NCI-H1092 treated with DMSO at 0.1 percent for 48 hours (cell line): ENCODE measurements around the gene TLCD2.
A peak's percentile ranks its signal among the peaks of the same experiment; 100 is the strongest.
"Not testable (repeated sequence)": the region's sequence is repeated elsewhere in the genome, so short reads cannot be mapped to it uniquely, and the experiment has no call there.

Source experiments
- DNase-seq: peaks from one replicate; lab custom pipeline; 2025; lab: John Stamatoyannopoulos, UW

TLCD2 gene

DNA sequence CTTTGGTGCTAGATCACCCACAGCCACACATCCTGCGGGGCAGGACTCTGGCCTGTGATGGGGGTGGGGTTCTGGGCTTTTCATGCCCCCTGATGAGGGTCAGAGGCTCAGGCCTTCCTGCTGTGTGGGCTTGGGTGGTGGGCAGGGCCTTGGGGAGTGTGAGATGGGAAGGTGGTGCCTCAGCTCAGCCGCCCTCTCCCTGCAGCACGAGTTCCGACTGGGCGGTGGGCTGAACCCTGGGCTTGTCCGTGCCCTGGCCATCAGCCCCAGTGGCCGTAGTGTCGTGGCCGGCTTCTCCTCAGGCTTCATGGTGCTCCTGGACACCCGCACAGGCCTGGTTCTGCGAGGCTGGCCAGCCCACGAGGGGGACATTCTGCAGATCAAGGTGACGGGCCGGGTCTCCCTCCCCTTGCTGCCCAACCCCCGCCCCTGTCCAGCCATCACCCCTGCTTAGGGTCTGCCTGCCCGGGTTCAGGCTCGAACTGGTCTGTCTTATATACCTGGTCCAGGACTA lies 25.7 kb upstream of the TLCD2 start:
- DNase-seq = no peak

DNA sequence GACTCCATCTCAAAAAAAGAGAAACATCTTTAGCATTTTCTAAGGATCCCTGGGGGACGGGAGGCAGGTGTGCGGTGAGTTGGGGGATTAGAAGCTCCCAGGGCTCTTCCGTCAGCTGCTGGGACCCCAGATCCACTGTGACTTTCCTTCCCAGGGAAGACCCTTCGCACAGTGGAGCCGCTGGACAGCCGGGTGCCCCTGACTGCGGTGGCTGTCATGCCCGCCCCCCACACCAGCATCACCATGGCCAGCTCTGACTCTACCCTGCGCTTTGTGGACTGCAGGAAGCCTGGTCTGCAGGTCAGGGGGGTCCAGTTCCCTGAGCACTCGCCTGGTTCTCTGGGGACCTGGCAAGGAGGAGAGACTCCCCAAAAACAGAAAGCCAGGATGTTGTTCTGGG lies 25.2 kb upstream of the TLCD2 start:
- DNase-seq = no peak

DNA sequence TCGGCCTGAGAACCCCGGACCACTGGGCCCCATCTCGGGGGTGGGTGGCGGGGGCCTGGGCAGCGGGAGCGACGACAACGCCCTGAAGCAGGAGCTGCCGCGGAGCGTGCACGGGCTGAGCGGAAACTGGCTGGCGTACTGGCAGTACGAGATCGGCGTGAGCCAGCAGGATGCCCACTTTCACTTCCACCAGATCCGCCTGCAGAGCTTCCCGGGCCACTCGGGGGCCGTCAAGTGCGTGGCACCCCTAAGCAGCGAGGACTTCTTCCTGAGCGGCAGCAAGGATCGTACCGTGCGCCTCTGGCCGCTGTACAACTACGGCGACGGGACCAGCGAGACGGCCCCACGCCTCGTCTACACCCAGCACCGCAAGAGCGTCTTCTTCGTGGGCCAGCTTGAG lies 23.6 kb upstream of the TLCD2 start:
- no peak for DNase-seq

DNA sequence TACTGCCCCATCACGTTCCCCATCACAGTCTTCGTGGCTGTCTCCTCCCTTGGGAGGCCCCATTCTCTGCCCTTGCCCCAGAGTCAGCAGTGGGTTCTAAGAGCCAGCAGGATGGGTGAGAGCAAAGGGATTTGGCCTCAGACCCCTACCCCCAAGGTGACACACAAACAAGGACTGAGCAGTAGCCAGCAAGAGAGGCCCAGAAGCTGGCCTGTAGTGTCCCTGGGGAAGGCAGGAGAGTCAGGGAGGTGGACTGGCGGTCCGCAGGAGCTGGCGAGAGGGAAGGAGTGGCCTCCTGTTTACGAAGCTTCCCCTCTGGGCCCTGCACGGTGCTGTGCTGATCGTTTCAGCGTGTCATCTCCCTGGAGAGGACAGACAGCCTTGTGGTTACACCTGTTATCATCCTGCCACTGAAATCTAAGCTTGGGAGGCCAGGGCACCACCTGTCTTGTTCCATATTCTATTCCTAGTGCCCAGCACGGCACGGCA lies 22.7 kb upstream of the TLCD2 start:
- DNase-seq = no peak

DNA sequence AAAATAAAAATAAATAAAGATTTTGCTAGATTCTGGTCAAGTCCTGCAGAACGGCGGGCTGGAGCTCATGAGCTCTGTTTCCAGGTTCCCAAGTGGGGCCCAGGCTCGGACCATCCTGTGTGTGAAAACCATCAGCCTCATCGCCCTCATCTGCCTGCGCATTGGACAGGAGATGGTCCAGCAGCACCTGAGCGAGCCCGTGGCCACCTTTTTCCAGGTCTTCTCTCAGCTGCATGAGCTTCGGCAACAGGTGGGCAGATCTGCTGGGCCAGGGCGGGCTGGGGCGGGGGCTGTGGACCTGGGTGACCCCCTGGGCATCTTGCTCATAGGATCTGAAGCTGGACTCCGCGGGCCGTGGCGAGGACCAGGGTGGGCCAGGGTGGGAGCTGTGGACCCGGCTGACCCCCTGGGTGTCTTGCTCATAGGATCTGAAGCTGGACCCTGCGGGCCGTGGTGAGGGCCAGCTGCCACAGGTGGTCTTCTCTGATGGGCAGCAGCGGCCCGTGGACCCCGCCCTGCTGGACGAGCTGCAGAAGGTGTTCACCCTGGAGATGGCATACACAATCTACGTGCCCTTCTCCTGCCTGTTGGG lies 22.2 kb upstream of the TLCD2 start:
- DNase-seq = no peak

DNA sequence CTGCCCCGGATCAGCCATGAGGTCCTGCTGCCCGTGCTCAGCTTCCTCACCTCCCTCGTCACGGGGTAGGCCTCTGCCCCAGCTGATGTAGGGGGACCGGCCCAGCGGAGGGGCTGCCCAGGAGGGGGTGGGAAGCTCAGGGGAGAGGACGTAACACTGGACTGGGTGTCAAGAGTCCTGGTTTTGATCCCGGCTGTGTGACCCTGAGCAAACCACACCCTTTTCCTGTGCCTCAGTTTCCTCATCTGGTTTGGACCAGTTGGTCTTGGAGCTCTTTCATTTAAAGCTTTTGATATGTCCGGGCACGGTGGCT lies 21.0 kb upstream of the TLCD2 start:
- DNase-seq = no peak

DNA sequence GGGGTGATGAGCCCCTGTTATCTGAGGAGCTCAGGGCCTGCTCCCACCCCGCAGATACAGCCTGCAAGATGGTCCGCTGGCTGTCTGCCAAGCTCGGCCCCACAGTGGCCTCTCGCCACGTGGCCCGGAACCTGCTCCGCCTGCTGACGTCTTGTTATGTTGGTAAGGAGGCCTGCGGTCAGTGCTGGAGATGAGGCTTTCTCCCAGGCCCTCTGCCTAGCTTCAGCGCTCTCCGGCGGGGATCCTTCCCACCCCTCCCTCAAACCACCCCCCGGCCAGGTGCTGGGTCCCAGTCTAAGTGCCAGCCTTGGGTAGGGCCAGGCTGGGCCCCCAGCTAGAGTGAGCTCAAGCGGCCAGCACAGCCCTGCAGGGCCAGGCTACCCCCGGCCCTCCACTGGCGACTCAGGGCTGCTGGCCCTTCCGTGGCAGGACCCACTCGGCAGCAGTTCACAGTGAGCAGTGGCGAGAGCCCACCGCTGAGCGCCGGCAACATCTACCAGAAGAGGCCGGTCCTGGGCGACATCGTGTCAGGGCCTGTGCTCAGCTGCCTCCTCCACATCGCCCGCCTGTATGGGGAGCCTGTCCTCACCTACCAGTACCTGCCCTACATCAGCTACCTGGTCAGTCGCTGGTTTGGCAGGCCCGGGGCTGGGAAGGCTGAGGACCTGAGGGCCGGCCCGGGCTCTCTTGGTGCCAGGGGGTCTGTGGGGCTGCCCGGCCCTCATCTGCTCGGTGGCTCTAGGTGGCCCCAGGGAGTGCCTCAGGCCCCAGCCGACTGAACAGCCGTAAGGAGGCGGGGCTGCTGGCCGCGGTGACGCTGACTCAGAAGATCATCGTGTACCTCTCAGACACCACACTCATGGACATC lies 20.4 kb upstream of the TLCD2 start:
- no peak for DNase-seq

DNA sequence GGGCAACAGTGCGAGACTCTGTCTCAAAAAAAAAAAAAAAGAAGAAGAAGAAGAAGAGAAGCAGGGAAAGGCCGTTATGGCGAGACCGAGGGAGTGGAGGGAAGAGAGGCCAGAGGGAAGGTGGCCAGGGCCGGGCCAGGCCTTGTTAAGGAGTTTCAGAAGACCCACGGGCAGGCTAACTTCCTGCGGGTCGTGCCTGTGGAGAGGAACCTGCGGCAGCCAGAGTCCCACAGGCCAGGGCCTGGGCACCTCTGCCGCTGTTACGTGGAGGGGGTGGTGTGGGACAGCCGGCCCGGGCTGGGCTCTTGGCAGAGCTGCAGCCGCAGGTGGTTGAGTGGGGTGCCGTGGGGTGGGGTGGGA lies 19.8 kb upstream of the TLCD2 start:
- DNase-seq = no peak

DNA sequence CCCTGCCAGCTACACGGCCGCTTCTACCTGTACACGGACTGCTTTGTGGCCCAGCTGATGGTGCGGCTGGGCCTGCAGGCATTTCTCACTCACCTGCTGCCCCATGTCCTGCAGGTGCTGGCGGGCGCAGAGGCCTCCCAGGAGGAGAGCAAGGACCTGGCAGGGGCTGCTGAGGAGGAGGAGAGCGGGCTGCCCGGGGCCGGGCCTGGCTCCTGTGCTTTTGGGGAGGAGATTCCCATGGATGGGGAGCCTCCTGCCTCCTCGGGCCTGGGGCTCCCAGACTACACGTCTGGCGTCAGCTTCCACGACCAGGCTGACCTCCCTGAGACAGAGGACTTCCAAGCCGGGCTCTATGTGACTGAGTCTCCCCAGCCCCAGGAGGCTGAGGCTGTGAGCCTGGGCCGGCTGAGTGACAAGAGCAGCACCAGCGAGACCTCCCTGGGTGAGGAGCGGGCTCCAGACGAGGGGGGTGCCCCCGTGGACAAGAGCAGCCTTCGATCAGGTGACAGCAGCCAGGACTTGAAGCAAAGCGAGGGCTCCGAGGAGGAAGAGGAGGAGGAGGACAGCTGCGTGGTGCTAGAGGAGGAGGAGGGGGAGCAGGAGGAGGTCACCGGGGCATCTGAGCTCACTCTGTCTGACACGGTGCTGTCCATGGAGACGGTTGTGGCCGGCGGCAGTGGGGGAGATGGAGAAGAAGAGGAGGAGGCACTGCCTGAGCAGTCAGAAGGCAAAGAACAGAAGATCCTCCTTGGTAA lies 17.9 kb upstream of the TLCD2 start:
- DNase-seq = no peak

DNA sequence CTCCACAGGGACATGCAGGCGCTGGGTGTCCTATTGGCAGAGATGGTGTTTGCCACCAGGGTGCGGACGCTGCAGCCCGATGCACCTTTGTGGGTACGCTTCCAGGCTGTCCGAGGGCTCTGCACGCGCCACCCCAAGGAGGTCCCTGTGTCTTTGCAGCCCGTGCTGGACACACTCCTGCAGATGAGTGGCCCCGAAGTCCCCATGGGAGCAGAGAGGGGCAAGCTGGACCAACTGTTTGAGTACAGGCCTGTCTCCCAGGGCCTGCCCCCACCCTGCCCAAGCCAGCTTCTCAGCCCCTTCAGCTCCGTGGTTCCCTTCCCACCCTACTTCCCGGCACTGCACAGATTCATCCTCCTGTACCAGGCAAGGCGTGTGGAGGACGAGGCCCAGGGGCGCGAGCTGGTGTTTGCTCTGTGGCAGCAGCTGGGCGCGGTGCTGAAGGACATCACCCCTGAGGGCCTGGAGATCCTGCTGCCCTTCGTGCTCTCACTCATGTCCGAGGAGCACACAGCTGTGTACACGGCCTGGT lies 17.1 kb upstream of the TLCD2 start:
- DNase-seq = no peak

DNA sequence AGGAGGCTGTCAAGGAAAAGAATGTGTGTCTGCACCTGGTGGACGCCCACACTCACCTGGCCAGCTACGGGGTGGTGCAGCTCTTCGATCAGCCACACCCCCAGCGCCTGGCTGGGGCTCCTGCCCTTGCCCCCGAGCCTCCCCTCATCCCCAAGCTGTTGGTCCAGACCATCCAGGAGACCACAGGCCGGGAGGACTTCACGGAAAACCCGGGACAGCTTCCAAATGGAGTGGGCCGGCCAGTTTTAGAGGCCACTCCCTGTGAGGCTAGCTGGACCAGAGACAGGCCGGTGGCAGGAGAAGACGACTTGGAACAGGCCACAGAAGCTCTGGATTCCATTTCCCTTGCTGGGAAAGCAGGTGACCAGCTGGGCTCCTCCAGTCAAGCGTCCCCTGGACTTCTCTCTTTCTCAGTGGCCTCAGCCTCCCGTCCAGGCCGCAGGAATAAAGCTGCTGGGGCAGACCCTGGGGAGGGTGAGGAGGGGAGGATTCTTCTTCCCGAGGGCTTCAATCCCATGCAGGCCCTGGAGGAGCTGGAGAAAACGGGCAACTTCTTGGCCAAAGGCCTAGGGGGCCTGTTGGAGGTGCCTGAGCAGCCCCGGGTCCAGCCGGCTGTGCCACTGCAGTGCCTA lies 16.6 kb upstream of the TLCD2 start:
- DNase-seq = no peak

DNA sequence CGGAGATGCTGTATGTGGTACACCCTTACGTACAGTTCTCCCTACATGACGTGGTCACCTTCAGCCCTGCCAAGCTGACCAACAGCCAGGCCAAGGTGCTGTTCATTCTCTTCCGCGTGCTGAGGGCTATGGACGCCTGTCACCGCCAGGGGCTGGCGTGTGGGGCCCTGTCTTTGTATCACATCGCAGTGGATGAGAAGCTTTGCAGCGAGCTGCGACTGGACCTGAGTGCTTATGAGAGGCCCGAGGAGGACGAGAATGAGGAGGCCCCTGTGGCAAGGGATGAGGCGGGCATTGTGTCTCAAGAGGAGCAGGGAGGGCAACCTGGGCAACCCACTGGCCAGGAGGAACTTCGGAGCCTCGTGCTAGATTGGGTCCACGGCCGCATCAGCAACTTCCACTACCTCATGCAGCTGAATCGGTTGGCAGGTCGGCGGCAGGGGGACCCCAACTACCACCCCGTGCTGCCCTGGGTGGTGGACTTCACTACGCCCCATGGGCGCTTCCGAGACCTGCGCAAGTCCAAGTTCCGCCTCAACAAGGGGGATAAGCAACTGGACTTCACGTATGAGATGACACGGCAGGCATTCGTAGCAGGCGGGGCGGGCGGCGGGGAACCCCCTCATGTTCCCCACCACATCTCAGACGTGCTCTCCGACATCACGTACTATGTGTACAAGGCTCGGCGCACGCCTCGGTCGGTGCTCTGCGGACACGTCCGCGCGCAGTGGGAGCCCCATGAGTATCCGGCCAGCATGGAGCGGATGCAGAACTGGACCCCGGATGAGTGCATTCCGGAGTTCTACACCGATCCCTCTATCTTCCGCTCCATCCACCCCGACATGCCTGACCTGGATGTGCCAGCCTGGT lies 15.7 kb upstream of the TLCD2 start:
- DNase-seq = no peak

DNA sequence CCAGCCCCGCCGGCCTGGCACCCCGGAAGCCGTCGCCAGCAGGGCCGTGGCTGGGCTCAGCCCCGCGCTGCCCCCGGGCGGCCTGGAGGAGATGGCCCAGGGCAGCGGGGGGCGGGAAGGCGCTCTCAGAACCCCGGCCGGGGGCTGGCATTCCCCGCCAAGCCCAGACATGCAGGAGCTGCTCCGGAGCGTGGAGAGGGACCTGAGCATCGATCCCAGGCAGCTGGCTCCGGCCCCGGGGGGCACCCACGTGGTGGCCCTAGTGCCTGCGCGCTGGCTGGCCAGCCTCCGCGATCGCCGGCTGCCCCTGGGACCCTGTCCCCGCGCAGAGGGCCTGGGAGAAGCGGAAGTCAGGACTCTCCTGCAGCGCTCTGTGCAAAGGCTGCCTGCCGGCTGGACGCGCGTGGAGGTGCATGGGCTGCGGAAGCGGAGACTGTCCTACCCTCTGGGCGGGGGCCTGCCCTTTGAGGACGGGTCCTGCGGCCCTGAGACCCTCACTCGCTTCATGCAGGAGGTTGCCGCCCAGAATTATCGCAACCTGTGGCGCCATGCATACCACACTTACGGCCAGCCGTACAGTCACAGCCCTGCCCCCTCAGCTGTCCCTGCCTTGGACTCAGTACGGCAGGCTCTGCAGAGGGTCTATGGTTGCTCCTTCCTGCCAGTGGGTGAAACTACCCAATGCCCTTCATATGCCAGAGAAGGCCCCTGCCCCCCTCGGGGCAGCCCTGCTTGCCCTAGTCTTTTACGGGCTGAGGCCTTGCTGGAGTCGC lies 14.9 kb upstream of the TLCD2 start:
- DNase-seq = no peak

DNA sequence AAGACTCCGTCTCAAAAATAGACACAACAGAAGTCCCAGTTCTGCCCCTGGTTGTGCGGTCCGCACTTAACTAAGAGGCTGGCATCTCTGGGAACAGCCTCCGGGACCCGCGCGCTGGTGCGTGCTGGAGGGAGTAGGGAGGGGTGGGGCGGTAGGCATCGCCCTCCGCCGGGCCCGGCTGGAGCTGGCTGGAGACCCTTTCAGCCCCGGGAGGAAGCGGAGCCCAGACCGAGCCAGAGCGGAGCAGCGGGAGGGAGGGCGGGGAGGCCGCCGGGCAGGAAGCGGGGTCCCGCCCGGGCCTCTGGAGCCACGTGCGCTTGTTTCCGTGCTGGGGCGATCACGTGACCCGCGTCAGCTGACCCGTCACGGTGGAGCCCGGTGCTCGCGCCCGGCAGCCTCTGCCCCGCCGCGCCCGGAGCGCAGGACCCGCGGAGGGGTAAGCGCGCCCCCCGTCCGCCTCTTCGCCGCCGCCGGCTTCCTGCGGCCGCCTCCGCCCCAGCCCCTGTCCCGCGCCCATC lies 14.2 kb upstream of the TLCD2 start, which contains the start of gene WDR81:
Gene WDR81 (plus strand): TSS at position 354 of the 518 bp plus-strand sequence. CDS start 256 bp downstream, outside the sequence.
- DNase-seq = peak; percentile 24

DNA sequence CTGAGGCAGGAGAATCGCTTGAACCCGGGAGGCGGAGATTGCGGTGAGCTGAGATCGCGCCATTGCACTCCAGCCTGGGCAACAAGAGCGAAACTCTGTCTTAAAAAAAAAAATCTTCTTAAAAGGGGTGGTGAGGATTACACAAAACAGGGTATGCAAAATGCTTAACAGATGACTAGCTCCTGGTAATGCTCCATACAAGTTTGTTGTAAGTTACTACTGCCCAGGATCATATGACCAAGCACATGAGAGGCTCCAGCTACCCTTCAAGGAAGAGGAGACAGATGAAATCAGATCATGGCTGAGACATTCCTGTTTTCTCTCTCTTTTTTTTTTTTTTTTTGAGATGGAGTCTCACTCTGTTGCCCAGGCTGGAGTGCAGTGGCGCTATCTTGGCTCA lies 11.8 kb upstream of the TLCD2 start:
- DNase-seq = not testable (repeated sequence)

DNA sequence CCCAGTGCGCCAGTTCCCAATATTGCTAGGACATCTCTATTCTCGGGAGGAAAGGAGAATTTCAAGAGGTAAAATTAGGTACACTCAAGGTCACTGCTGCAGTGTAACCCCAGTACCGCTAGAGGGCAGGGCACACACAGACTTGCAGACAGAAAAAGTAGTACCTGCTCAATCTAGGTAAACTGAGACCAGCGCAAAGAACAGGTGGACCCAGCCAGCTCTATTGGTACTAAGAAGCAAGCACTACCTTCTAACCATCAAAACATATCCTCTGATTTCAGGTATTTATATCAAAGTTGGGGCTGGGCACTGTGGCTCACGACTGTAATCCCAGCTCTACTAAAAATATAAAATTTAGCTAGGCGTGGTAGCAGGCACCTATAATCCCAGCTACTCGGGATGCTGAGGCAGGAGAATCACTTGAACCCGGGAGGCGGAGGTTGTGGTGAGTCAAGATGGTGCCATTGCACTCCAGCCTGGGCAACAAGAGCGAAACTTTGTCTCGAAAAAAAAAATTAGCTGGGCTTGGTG lies 10.7 kb upstream of the TLCD2 start:
- peak; percentile 48 for DNase-seq

DNA sequence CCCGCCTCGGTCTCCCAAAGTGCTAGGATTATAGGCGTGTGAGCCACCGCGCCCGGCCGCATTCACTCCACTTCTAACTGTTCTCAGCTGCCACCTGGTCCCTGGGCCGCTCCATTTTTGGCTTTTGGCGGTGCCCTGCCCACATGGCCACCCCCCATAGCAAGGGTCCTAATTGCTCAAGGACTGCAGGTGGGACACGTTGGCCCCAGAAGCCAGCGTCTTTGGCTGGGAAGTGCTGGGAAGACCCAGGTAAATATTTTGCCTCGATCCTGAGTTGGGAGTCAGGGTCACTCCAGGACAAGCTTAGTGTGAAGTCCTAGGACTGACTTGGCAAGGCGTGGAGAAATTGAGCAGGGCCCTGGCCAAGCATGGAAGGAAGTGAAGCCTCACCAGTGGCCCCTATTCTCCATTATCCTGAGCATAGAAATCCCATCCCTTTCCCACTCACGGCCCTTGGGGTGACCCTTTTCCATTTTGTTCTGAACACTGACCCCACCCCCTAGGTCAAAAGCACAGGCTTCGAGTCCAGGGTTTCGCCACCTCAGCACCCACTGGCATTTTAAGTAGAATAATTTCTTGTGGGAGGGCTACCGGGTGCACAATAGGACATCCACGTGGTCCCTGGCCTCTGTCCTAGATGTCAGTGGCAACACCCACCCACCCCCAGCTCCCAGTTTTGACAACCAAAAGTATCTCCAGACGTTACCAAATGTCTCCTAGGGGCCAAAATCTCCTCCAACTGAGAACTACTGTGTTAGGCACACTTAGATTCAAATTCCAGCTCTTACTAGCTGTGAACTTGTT lies 8.4 kb upstream of the TLCD2 start:
- DNase-seq = no peak

DNA sequence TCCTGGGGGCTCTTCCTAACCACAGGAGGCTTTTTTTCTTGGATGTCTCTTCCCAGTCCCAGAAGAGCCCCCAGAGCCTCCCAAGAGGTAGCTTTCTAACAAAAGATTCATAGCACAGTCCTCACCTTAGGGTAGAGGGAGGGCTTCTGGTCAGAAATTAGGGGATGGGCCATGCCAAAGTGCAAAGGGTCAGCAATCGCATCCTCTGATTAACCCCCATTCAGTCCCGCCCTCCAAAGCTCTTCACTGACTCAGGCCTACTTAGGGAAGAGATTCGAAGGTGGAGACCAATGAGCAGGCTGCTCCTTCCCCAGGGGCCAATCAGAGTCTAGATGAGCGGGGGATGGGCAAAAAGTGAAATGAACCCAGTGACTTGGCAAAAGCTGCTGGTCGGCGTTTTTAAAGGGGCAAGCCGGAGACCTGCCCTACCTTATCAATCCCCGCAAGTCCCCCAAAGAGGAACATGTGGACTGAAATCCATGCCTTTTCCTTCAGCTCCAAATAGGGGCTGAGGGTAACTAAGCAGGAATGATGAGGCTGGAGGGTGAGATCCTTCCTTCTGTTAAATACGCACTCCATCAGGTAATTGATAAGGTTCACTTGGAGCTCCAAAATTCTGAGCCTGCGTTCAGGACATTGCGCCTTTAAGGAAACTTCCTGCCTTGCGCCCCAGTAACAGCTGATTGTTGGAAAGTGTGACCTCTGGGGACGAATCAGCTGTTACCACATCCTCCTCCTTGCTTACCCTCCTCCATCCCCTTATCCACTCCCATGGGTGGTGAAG lies 6.9 kb upstream of the TLCD2 start:
- peak; percentile 95 for DNase-seq
